HTERT RPE-1 (cell line): ENCODE data around the gene WDR70.
"Not testable (repeated sequence)": the region's sequence is repeated elsewhere in the genome, so short reads cannot be mapped to it uniquely, and the experiment has no call there.

Source experiments
- in situ Hi-C: fragments of 300-500 bp; cut with MboI; formaldehyde crosslinking; loops from 4 replicates; pipeline ENCODE4 v1.14.3; 2020; ENCODE audit warnings: low sequenced_read_pairs

WDR70 gene

DNA sequence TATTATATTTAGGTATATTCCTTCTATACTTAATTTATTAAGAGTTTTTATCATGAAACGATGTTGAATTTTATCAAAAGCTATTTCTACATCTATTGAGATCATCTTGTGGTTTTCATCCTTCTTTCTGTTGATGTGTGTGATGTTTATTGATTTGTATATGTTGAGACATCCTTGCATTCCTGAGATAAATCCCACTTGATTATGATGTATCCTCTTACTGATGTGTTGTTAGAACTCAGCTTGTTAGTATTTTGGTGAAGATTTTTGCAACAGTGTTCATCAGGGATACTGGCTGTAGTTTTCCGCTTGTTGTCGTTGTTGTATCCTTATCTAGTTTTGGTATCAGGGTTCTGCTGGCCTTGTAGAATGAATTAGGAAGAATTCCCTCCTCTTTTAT, 247.1 kb downstream of the WDR70 start:
- in situ Hi-C loops: no loop called here

DNA sequence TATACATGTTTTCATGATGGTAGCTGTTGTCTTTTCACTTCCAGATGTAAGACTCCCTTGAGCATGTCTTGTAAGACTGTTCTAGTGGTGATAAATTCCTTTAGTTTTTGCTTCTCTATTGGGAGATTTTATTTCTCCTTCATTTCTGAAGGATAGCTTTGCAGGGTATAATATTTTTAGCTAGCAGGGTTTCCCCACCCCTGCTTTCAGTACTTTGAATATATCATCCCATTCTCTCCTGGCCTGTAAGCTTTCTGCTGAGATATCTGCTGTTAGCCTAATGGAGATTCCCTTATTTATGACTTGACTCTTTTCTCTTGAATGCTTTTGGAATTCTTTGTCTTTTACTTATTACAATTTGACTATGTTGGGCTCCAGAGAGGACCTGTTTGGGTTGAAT, 249.8 kb downstream of the WDR70 start:
- in situ Hi-C loops: no loop called here

DNA sequence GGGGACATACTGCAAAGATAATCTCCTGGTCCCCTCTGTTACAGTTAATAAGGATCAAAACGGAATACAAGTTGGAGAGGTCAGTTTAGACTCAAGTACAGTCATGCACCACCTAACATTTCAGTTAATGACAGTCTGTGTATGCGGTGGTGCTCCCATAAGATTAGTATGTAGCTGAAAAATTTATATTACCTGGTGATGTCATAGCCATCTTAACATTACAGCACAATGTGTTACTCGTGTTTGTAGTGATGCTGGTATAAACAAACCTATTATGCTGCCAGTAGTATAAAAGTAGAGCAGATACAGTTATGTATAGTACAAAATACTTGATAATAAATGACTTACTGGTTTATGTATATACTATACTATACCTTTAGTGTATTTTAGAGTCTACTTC, 252.8 kb downstream of the WDR70 start:
- in situ Hi-C loops: no loop called here

DNA sequence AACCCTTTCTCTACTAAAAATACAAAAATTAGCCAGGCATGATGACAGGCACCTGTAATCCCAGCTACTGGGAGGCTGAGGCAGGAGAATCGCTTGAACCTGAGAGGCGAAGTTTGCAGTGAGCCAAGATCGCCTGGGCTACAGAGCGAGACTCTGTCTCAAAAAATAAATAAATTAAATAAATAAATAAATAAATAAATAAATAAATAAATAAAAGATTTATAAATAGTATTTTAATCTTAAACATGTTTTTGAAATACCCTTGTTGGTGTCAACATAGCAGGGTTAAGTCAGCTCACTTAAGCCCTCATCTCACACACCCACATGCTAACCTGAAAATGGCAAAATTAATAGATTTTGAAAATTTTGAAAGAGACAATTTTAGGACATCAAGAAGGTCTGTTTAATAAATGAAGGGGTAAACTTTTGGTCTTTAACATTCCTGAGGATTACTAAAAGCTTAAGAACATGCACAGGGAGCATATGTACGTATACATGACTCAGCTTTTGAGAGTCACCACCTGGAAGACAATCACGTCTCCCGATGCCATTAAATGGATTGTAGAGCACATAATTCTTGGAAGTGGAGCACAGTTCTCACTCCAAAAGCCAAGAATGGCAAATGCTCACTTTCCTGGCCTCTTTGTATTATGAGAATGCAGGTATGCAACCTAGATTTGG, 258.2 kb downstream of the WDR70 start:
- in situ Hi-C loops: no loop called here

DNA sequence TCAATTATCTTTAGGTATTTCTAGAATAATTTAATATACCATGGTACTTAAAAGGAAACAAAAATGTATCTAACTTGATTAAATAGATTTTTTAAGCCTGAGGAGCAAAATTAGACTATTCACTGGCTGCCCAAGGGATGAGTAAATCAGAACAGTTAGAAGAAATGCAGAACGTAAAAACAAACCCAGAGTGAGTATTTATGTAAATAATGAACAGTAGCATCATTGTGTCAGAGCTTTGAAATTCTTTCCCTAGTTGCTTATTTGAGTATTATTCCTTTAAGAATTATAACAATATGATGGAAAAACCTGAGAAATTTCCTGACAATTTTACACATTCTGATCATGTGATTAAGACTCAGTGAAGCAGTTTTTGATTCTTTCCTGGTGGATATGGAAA, 259.8 kb downstream of the WDR70 start:
- in situ Hi-C loops: no loop called here

DNA sequence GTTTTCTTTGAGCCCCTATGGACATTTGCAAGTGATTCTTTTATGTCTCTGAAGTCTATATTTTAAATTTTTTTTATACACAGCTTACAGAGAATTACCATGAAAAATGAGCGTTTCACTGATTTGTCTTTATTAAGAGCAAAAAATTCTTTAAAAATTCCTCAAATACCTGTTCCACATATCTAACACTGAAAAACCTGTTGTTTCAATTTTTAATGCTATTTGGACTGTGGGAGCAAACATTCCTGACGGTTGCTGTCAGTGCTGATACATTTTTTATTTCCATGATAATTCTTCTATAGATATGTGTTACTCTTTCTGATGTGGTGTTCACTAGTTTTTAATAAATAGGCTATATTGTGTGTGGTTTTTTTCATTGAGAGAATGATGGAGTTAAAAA, 261.0 kb downstream of the WDR70 start:
- in situ Hi-C loops: no loop called here

DNA sequence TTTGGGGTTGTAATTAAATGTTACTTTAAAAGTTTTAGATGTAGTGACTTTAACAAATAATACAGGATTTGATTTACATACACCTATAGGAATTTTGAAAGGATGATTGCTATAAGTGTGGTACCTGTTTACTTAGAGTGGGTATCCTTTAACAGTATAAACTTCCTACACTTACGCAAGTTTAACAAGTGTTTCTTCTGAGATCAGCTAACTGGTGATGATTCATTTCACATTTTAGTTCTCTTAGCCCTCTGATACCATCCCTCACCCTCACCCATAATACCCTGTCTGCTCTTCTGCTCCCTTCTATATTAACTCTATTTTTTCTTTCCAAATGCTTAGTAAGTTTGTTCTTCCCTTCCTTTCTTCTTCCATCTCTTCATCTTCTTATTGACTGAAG, 262.8 kb downstream of the WDR70 start:
- in situ Hi-C loops: no loop called here

DNA sequence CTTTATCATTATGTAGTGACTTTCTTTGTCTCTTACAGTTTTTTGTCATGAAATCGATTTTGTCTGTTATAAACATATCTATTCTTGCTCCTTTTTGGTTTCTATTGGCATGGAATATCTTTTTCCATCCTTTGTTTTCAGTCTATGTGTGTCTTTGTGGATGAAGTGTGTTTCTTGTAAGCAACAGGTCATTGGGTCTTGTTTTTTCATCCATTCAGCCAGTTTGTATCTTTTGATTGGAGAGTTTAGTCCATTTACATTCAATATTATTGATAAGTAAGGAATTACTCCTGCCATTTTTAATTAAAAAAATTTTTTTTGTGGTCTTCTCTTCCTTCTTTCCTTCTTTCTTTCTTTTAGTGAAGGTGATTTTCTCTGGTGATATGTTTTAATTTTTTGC, 266.6 kb downstream of the WDR70 start:
- in situ Hi-C loops: no loop called here

DNA sequence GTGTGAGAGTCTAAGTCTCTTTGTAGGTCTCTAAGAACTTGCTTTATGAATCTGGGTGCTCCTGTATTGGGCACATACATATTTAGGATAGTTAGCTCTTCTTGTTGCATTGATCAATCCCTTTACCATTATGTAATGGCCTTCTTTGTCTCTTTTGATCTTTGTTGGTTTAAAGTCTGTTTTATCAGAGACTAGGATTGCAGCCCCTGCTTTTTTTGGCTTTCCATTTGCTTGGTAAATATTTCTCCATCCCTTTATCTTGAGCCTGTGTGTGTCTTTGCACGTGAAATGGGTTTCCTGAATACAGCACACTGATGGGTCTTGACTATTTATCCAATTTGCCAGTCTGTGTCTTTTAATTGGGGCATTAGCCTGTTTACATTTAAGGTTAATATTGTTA, 275.4 kb downstream of the WDR70 start:
- in situ Hi-C loops: not testable (repeated sequence)

DNA sequence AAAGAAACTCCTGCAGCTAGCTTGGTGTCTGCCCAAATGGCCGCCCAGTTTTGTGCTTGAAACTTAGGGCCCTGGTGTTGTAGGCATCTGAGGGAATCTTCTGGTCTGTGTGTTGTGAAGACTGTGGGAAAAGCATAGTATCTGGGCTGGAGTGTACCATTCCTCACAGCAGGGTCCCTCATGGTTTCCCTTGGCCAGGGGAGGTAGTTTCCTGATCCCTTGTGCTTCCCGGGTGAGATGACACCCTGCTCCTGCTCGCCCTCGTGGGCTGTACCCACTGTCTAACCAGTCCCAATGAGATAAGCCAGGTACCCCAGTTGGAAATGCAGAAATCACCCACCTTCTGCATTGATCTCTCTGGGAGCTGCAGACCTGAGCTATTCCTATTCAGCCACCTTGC, 277.9 kb downstream of the WDR70 start:
- in situ Hi-C loops: no loop called here

DNA sequence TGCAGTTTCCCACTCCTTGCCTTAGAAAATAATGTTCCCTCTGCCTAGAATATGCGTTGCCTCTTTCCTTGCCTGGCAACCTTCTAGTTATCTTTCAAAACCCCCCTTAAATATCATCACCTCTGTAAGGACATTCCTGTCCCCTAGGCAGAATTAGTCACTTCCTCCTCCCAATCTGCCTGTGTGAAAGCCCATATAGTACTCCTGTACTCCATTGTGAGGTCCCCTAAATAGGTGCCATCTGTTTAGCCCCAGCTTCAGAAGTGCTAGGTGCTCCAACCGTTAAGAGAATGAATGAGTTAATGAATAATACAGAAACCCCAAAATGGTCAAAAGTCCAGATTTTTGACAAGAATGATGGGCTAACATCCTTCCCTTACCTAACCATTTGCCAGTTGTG, 279.3 kb downstream of the WDR70 start:
- in situ Hi-C loops: no loop called here

DNA sequence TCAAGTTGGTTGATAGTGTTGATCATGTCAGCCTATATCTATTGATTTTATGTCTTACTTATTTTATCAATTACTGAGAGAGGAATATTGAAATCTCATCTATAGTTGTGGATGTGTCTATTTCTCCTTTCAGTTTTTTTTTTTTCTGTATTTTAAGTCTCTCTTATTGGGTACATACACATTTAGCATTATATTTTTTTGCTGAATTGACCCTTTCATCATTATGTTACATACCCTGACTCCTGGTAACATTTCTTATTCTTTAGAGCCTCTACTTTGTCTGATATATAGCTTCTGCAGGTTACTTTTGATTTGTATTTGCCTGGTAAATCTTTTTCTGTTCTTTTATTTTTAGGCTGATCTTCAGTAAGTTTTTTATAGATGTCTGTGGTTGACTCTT, 281.2 kb downstream of the WDR70 start:
- in situ Hi-C loops: no loop called here

DNA sequence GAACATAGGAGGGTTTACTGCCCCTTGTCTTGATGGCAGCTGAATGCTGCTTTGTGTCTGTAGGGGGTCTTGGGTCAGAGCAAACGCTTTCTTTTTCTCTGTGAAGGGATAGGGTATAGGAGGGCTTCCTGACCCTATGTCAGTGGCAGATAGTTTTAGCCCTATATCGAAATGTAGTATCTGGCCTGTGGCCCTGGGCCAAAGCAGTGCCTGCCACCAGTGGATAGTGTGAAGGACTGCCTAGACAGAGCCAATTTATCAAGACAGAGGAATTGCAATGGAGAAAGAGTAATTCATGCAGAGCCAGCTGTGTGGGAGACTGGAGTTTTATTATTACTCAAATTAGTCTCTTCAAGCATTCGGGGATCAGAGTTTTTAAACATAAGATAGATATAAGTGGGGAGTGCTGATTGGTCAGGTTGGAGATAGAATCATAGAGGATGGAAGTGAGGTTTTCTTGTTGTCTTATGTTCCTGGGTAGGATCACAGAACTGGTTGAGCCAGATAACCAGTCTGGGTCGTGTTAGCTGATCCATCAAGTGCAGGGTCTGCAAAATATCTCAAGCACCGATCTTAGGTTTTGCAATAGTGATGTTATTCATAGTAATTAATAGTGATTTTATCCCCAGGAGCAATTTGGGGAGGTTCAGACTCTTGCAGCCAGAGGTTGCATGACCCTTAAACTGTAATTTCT, 282.3 kb downstream of the WDR70 start:
- in situ Hi-C loops: no loop called here

DNA sequence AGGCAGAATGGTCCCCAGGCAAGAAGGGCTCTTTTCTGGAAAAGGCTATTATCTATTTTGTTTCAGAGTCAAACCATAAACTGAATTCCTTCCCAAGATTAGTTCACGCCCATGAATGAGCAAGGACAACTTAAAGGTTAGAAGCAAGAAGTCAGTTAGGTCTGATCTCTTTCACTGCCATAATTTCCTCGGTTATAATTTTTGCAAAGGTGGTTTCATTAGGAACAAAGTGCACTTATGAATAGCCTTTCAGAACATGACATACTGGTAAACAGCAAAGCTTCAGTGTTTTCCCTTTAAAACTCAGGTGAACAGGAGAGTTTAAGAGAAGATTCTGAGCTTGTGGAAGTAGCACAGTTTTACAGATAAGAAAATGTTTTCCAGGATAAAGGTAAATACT, 282.8 kb downstream of the WDR70 start:
- in situ Hi-C loops: no loop called here

DNA sequence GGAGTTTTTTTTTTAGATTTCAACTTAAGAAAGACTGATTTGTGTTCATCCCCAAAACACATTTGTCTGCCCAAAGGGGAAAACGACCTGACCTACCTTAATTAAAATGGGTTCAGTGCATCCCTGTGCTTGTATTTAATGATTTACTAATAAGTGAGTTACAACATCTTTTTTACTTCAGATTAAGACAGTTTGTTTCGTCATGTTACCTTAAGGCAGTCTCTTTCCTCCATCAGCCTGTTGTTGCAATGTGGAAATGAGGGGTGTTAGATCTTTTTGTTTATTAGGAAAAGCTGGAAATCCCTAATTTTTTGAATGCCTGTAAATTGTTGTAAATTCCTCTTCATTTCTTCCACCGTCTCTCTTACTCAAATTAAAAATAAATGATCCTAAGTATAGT, 283.2 kb downstream of the WDR70 start:
- in situ Hi-C loops: no loop called here

DNA sequence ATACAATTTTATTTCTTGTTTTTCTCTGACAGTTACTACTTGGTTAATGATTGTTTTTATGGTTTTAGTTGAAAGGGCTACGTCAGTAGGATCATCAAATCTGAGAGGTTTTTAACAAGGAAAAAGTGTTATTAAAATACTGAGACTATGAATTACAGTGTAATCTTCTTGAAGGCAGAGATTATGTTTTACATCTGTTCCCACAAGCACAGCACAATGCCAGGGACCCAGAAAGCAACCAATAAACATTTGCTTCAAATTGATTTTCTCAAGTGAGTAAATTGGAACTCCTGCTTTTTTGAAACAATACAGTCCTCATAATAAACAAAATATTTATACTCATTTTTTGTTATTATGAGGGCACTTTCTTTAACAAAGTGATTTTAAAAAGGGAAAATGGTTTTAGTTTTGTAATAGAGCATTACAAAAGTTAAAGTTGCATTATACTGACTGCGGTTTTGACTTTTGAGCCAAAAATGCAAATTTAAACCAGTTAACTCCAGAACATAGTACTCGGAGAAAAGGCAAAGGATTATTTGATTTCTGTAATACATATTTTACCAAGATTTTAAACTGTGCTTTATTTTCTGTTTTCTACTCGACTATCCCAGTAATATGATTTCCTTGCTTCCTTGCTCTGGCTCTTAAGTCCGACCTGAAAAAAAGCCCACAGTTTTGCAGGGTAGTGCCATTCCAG, 283.8 kb downstream of the WDR70 start:
- in situ Hi-C loops: no loop called here

DNA sequence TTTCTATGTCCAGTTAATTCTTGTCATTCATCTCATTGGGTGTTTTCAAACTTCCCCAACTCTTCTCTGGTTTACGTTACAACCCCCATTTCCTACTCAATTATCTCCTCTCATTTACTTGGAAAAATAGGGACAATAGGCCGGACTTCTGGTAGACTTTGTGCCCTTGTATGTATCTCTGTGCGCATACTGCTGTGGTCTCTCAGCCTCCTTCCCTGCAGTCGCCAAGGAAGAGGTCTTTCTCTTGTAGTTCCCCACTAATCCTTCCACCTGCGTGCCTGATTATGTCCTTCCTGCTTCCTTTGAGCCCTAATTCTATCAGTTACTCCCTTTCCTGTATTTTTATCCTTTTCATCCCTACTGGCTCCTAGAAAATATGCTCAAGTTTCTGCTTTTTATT, 284.4 kb downstream of the WDR70 start:
- in situ Hi-C loops: no loop called here

DNA sequence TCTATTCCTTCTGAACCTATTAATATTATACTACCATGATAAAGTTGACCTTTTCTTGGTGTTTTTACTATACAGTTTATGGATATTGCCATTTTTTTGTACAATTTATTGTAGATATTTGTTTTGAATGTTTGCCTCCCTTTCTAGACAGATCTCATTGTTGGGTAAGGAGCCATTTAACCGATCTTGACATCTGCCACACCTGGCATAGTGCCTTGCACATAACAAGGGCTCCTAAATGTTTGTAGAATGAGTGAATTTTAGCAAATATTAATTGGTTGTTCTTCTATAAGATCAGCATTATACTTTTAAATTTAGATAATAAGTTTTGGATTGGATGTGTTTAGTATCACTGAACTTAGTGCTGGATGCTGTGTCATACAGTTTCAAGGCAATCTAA, 285.4 kb downstream of the WDR70 start:
- in situ Hi-C loops: no loop called here

DNA sequence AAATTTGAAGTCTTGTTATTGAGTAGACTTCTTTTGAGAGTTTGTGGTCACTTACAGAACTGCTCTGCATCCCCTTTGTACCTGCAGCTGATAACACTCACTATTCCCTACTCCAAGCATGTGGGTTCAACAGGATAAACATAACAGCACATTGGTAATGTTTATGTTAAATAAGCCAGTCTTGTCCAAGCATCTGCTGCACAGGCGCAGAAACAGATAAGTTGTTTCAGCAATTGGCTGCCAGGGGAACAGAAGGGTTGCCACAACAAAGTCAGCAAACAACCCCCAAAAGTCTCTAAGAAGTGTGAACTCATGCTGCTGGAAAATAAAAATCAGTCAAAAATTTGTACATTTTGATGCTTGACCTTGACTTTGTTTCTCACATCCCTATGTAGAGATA, 286.2 kb downstream of the WDR70 start:
- in situ Hi-C loops: no loop called here

DNA sequence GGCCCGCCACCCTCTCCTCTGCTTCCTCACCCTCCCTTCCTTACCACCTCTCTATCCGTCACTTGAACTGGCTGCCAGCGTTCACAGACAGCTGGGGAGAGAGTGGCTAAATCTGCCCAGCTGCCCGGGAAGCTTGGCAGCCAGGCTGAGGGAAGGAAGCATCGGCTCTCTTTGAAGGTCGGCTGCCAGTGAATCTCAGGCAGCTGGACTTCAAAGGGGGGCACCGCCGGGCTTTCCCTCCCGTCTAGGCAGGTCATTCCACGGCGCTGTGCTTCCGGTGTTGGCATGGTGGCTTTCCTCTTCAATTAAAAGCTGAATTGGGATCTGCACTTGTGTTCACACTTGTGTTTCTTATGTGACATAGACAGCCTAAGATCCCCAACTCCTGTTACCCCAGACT, 286.8 kb downstream of the WDR70 start:
- in situ Hi-C loops: no loop called here

DNA sequence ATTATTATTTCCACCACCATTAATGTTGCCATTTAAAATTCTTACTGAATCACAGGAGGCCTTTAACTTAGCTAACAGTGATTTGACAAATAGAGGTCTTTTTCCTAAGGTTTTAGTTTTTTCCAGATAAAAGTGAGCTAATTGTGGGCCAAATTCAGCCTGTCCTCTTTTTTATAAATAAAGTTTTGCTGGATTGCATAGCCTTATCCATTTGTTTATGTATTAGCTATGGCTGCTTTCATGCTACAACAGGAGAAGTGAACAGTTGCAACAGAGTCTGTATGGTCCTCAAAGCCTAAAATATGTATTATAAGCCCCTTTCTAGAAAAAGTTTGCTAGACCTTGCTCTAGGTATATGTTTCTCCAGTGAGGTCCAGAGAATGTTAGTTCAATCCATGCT, 288.3 kb downstream of the WDR70 start:
- in situ Hi-C loops: no loop called here

DNA sequence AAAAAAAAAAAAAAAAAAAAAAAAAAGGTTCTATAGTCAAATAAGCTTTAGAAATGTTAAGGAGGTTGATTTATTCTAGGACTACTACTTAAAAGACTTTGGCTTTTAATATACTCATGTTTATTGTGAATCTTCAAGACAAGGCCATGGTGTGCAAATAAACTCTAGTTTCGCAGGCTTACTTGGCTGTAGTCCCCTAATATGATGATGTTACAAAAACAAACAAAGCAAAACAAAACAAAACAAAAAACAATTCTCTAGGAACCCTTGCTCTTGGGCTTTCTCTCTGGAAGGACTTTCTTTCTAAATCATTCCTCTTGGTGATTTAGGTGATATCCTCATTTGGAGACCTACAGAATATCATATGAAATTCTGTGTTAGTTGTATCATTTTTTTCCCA, 288.7 kb downstream of the WDR70 start:
- in situ Hi-C loops: no loop called here
